Measurements from ENCODE around the gene PTPRH.

The PTPRH gene

DNA sequence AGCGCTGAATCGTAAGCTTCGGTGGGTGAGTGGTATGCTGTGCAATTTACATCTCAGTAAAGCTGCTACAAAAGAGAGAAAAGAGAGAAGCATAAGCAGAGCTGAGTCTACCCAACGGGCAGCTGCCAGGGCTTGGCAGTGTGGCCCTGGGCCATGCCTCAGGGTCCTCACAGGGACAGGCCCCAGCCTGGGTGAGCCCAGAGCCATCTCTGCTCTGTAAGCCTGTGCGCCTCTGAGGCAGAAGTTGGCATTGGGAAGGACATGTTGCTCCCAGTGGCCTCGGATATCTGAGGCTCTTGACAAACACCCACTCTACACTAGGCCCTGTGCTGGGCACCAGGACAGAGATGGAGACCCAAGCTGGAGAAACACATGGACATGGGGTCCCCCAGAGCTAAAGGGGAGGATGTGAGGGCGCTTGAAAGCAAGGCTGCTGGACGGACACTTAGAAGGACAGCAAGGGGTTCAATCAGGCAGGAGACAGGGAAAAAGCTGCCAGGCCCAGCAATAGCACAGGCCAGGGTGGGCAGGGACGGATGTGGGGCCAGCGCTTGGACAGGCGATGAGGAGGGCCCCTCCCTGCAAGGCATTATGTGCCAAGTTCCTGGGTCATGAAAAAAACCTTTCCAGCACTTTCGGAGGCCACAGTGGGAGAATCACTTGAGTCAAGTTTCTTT, 34.8 kb upstream of the PTPRH start:
- no peak overlapping the region for H3K27ac ChIP-seq (ENCODE audit: low read depth, low read length)
- no peak overlapping the region for H3K9ac ChIP-seq (ENCODE audit: low read length)
- H3K36me3 ChIP-seq (ENCODE audit: control insufficient read depth, insufficient read depth, low read length) = peaks cover 69% of the 10 kb centered on the region
- H3K27me3 ChIP-seq (ENCODE audit: control insufficient read depth, insufficient read depth, low read length) = no peaks in the 10 kb centered on the region
- H3K4me1 ChIP-seq (ENCODE audit: control insufficient read depth, insufficient read depth, low read length) = no peaks in the 10 kb centered on the region; the same call in 1 of the 2 replicates
- H3K4me3 ChIP-seq (ENCODE audit: low read depth, low read length) = no peak overlapping the region
- no peaks in the 10 kb centered on the region for H3K9me3 ChIP-seq (ENCODE audit: control insufficient read depth, insufficient read depth, low read depth, low read length)

- Histone ChIP-seq H3K9ac (ENCODE audit: low read length) (no peak overlapping the region), H3K36me3 (ENCODE audit: control insufficient read depth, insufficient read depth, low read length) (peaks cover 85% of the 10 kb centered on the region), H3K4me1 (ENCODE audit: control insufficient read depth, insufficient read depth, low read length) (no peaks in the 10 kb centered on the region), H3K4me3 (ENCODE audit: low read depth, low read length) (no peak overlapping the region), H3K27ac (ENCODE audit: low read depth, low read length) (no peak overlapping the region), H3K27me3 (ENCODE audit: control insufficient read depth, insufficient read depth, low read length) (no peaks in the 10 kb centered on the region), H3K9me3 (ENCODE audit: control insufficient read depth, insufficient read depth, low read depth, low read length) (no peaks in the 10 kb centered on the region)
Measured at GRCh38 chr19:55242517-55242916, 33.2 kb upstream of the PTPRH start.

- H3K27me3 ChIP-seq (ENCODE audit: control insufficient read depth, insufficient read depth, low read length) = no peaks in the 10 kb centered on the region
- peaks cover 90% of the 10 kb centered on the region for H3K36me3 ChIP-seq (ENCODE audit: control insufficient read depth, insufficient read depth, low read length)
- no peaks in the 10 kb centered on the region for H3K9me3 ChIP-seq (ENCODE audit: control insufficient read depth, insufficient read depth, low read depth, low read length)
- no peaks in the 10 kb centered on the region for H3K4me1 ChIP-seq (ENCODE audit: control insufficient read depth, insufficient read depth, low read length)
- no peak overlapping the region for H3K4me3 ChIP-seq (ENCODE audit: low read depth, low read length)
- H3K27ac ChIP-seq (ENCODE audit: low read depth, low read length) = no peak overlapping the region
- H3K9ac ChIP-seq (ENCODE audit: low read length) = no peak overlapping the region
Measured at GRCh38 chr19:55241935-55242464, 32.7 kb upstream of the PTPRH start.

- Histone ChIP-seq H3K36me3 (ENCODE audit: control insufficient read depth, insufficient read depth, low read length) (peaks cover 90% of the 10 kb centered on the region), H3K27ac (ENCODE audit: low read depth, low read length) (no peak overlapping the region), H3K4me3 (ENCODE audit: low read depth, low read length) (no peak overlapping the region)
Measured at GRCh38 chr19:55241143-55241934, 32.0 kb upstream of the PTPRH start.

DNA sequence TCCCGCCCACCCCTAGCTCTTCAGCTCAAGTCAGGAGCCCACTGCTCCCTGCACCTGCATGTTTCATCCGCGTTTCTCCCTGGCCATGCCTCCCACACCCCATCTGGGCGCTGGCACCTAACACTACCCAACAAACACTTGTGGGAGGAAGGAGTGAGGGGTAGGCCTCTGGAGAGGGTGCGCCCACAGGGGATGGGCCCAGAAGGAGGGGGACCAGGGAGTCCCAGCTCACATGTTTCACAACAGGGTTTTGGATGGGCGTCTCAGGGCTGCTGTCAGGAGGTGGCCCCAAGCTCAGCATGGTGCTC, 31.4 kb upstream of the PTPRH start:
- Histone ChIP-seq H3K27me3 (ENCODE audit: control insufficient read depth, insufficient read depth, low read length) (no peaks in the 10 kb centered on the region), H3K4me1 (ENCODE audit: control insufficient read depth, insufficient read depth, low read length) (no peaks in the 10 kb centered on the region), H3K36me3 (ENCODE audit: control insufficient read depth, insufficient read depth, low read length) (peaks cover 91% of the 10 kb centered on the region), H3K9ac (ENCODE audit: low read length) (no peak overlapping the region), H3K27ac (ENCODE audit: low read depth, low read length) (no peak overlapping the region), H3K9me3 (ENCODE audit: control insufficient read depth, insufficient read depth, low read depth, low read length) (no peaks in the 10 kb centered on the region), H3K4me3 (ENCODE audit: low read depth, low read length) (no peak overlapping the region)

More at GRCh38 chr19:55241143-55241934, 32.0 kb upstream of the PTPRH start:
- Histone ChIP-seq H3K9ac (ENCODE audit: low read length) (no peak overlapping the region), H3K27me3 (ENCODE audit: control insufficient read depth, insufficient read depth, low read length) (no peaks in the 10 kb centered on the region), H3K9me3 (ENCODE audit: control insufficient read depth, insufficient read depth, low read depth, low read length) (no peaks in the 10 kb centered on the region), H3K4me1 (ENCODE audit: control insufficient read depth, insufficient read depth, low read length) (no peaks in the 10 kb centered on the region)

GRCh38 chr19:55239004-55239403, 29.7 kb upstream of the PTPRH start:
- Histone ChIP-seq H3K36me3 (ENCODE audit: control insufficient read depth, insufficient read depth, low read length) (peaks cover 88% of the 10 kb centered on the region), H3K27me3 (ENCODE audit: control insufficient read depth, insufficient read depth, low read length) (no peaks in the 10 kb centered on the region), H3K27ac (ENCODE audit: low read depth, low read length) (no peak overlapping the region), H3K9me3 (ENCODE audit: control insufficient read depth, insufficient read depth, low read depth, low read length) (no peaks in the 10 kb centered on the region), H3K4me3 (ENCODE audit: low read depth, low read length) (no peak overlapping the region), H3K9ac (ENCODE audit: low read length) (no peak overlapping the region), H3K4me1 (ENCODE audit: control insufficient read depth, insufficient read depth, low read length) (no peaks in the 10 kb centered on the region)

DNA sequence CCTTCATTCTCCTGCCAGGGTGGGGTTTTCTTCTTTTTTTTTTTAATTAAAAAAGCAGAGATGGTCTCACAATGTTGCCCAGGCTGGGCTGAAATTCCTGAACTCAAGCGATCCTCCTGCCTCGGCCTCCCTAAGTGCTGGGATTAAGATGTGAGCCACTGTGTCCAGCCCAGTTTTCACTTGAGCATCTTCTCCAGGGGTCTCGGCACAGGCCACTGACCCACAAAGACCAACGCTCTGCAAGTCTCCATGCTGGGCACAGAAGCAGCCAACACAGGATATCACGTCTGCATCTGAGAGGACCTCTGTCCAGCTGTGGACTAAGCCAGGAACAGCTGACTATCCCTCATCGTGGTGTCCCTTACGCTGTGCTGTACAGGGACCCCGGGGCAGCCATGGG, 28.7 kb upstream of the PTPRH start:
- no peaks in the 10 kb centered on the region for H3K9me3 ChIP-seq (ENCODE audit: control insufficient read depth, insufficient read depth, low read depth, low read length)
- no peak overlapping the region for H3K4me3 ChIP-seq (ENCODE audit: low read depth, low read length)
- no peaks in the 10 kb centered on the region for H3K4me1 ChIP-seq (ENCODE audit: control insufficient read depth, insufficient read depth, low read length)
- no peak overlapping the region for H3K9ac ChIP-seq (ENCODE audit: low read length)
- H3K27ac ChIP-seq (ENCODE audit: low read depth, low read length) = no peak overlapping the region
- no peaks in the 10 kb centered on the region for H3K27me3 ChIP-seq (ENCODE audit: control insufficient read depth, insufficient read depth, low read length)
- H3K36me3 ChIP-seq (ENCODE audit: control insufficient read depth, insufficient read depth, low read length) = peaks cover 86% of the 10 kb centered on the region

- no peak overlapping the region for H3K4me3 ChIP-seq (ENCODE audit: low read depth, low read length)
- no peaks in the 10 kb centered on the region for H3K9me3 ChIP-seq (ENCODE audit: control insufficient read depth, insufficient read depth, low read depth, low read length)
- no peaks in the 10 kb centered on the region for H3K27me3 ChIP-seq (ENCODE audit: control insufficient read depth, insufficient read depth, low read length)
- no peak overlapping the region for H3K27ac ChIP-seq (ENCODE audit: low read depth, low read length)
- no peaks in the 10 kb centered on the region for H3K4me1 ChIP-seq (ENCODE audit: control insufficient read depth, insufficient read depth, low read length)
- no peak overlapping the region for H3K9ac ChIP-seq (ENCODE audit: low read length)
- H3K36me3 ChIP-seq (ENCODE audit: control insufficient read depth, insufficient read depth, low read length) = peaks cover 83% of the 10 kb centered on the region
Measured at GRCh38 chr19:55232986-55233385, 23.7 kb upstream of the PTPRH start.

DNA sequence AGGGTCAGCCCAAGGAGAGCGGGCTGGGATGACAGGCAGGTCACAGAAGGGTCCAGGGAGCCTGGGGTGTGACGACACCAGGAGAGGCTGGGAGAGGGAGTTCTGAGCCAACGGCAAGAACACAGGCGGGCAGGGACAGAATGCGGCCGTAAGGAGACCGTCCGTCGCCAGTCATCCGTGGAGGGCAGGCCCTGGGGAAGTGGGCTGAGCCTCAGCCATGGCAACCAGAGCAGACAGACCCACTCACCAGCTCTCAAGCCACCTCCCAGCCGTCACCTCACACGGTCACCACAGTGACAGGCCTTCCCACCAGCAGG, 22.9 kb upstream of the PTPRH start:
- Histone ChIP-seq H3K27ac (ENCODE audit: low read depth, low read length) (no peak overlapping the region), H3K27me3 (ENCODE audit: control insufficient read depth, insufficient read depth, low read length) (no peaks in the 10 kb centered on the region), H3K9me3 (ENCODE audit: control insufficient read depth, insufficient read depth, low read depth, low read length) (no peaks in the 10 kb centered on the region), H3K9ac (ENCODE audit: low read length) (no peak overlapping the region), H3K4me3 (ENCODE audit: low read depth, low read length) (no peak overlapping the region), H3K36me3 (ENCODE audit: control insufficient read depth, insufficient read depth, low read length) (peaks cover 84% of the 10 kb centered on the region), H3K4me1 (ENCODE audit: control insufficient read depth, insufficient read depth, low read length) (no peaks in the 10 kb centered on the region)

GRCh38 chr19:55231391-55232285, 22.3 kb upstream of the PTPRH start:
- H3K4me1 ChIP-seq (ENCODE audit: control insufficient read depth, insufficient read depth, low read length) = no peaks in the 10 kb centered on the region

GRCh38 chr19:55230780-55231179, 21.5 kb upstream of the PTPRH start:
- peaks cover 77% of the 10 kb centered on the region for H3K36me3 ChIP-seq (ENCODE audit: control insufficient read depth, insufficient read depth, low read length)

More at GRCh38 chr19:55231391-55232285, 22.3 kb upstream of the PTPRH start:
- H3K4me3 ChIP-seq (ENCODE audit: low read depth, low read length) = no peak overlapping the region
- H3K36me3 ChIP-seq (ENCODE audit: control insufficient read depth, insufficient read depth, low read length) = peaks cover 84% of the 10 kb centered on the region
- H3K27ac ChIP-seq (ENCODE audit: low read depth, low read length) = no peak overlapping the region
- no peaks in the 10 kb centered on the region for H3K27me3 ChIP-seq (ENCODE audit: control insufficient read depth, insufficient read depth, low read length)
- H3K9me3 ChIP-seq (ENCODE audit: control insufficient read depth, insufficient read depth, low read depth, low read length) = no peaks in the 10 kb centered on the region
- H3K9ac ChIP-seq (ENCODE audit: low read length) = no peak overlapping the region

More at GRCh38 chr19:55230780-55231179, 21.5 kb upstream of the PTPRH start:
- no peaks in the 10 kb centered on the region for H3K4me1 ChIP-seq (ENCODE audit: control insufficient read depth, insufficient read depth, low read length)
- no peaks in the 10 kb centered on the region for H3K9me3 ChIP-seq (ENCODE audit: control insufficient read depth, insufficient read depth, low read depth, low read length)
- H3K27me3 ChIP-seq (ENCODE audit: control insufficient read depth, insufficient read depth, low read length) = no peaks in the 10 kb centered on the region
- no peak overlapping the region for H3K27ac ChIP-seq (ENCODE audit: low read depth, low read length)
- H3K9ac ChIP-seq (ENCODE audit: low read length) = no peak overlapping the region
- H3K4me3 ChIP-seq (ENCODE audit: low read depth, low read length) = no peak overlapping the region
